ENCODE measurements around the gene HDGF. TPM values are rescaled to one million over a fixed set of nuclear protein-coding genes. Genes with fewer than 3 reads are reported as not detected.

The HDGF gene
- total and polyA plus RNA-seq, 2 donors (not counting 3 experiments of a cell fraction or from before 2014, with no cell fraction given), result 95.1 to 298 TPM

DNA sequence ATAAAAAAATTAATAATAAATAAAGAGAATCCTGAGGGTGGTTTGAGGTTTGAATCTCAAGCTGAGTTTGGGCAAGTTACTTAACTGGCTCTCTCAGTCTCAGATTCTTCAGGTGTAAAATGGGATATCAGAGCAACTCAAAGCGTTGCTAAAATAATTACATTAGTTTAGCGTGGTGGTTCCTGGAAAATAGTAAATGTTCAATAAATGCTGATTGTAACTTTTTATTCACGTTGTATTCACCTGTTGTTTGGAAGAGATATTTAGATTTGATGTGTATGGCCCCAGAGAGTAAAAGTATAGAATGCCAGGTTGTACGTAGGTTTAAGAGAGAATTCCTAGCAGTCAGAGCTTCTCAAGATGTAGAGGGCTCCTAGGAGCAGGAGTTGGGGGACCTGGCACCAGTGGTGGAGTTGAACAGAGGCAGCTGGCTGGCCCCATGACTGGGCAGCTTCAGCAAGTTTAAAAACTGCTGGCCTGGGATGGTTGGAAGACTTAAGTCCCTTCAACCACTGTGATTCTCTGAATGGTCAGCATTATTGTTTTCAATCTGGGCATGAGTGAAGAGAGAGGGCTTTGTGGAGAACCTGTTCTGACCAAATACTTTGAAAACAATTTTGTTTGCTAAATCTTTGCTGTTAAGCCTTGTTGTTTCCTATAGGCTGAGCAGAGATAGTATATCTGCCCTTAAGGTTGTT, 38.3 kb upstream of the HDGF start:
- dilution Hi-C loops (cut with MboI; ENCODE audit: extremely low pct_ligation_motif_present, low sequenced_read_pairs), result no loop called here
- Histone ChIP-seq H3K79me2 (ENCODE audit: control insufficient read depth, insufficient read depth, low read length) (peaks cover 6% of the 10 kb centered on the region), H3K4me1 (ENCODE audit: control insufficient read depth, extremely low read depth, insufficient read depth, low read length) (no peaks in the 10 kb centered on the region), H3K27me3 (ENCODE audit: control insufficient read depth in 2 of 2, insufficient read depth in 2 of 2, low read length in 2 of 2) (no peaks in the 10 kb centered on the region), H3K4me3 (replicated peaks in 1 of 3; ENCODE audit: insufficient read depth in 1 of 3, low read depth in 1 of 3, low read length in 3 of 3) (no peak overlapping the region), H2AFZ (ENCODE audit: low read depth, low read length) (no peak overlapping the region), H3K9me3 (replicated peaks; ENCODE audit: control insufficient read depth, insufficient read depth, low read length) (no peaks in the 10 kb centered on the region), H4K20me1 (replicated peaks; ENCODE audit: control insufficient read depth, extremely low read depth, insufficient read depth, low read length) (no peaks in the 10 kb centered on the region), H3K9me1 (replicated peaks; ENCODE audit: control insufficient read depth, extremely low read depth, insufficient read depth, low read length) (no peaks in the 10 kb centered on the region), H3K9ac (replicated peaks; ENCODE audit: extremely low read depth, insufficient read depth, low read length) (no peak overlapping the region), H3K27ac (ENCODE audit: insufficient read depth, low read depth, low read length) (no peak overlapping the region), H3K4me2 (ENCODE audit: insufficient read depth, low read length) (no peak overlapping the region), H3K36me3 (ENCODE audit: control insufficient read depth in 2 of 2, extremely low read depth in 1 of 2, insufficient read depth in 2 of 2, low read length in 2 of 2) (peaks cover 10 to 32% of the 10 kb centered on the region in 2 experiments)
- no peak for DNase-seq (ENCODE audit: low read depth, low spot score)
- ChIA-PET CTCF (interaction anchor here (1.3 to 5.4 kb wide), 2 partner anchors 63 to 81 kb away, joined by 3 to 26 read pairs; no protein-coding TSS in a partner anchor), POLR2A (no interaction called here)
- FAIRE-seq, result no peak
- TF ChIP-seq POLR2A (IDR thresholded peaks at IDR 0.05; ENCODE audit: low read depth, low read length), result no peak
- TF ChIP-seq FOS (IDR thresholded peaks at IDR 0.05; ENCODE audit: borderline replicate concordance, insufficient read depth, low read length), result no peak
- TF ChIP-seq, protein P1, sequence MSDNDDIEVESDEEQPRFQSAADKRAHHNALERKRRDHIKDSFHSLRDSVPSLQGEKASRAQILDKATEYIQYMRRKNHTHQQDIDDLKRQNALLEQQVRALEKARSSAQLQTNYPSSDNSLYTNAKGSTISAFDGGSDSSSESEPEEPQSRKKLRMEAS (IDR thresholded peaks at IDR 0.05; ENCODE audit: insufficient read depth, insufficient read length), result no peak
- TF ChIP-seq, protein P2, sequence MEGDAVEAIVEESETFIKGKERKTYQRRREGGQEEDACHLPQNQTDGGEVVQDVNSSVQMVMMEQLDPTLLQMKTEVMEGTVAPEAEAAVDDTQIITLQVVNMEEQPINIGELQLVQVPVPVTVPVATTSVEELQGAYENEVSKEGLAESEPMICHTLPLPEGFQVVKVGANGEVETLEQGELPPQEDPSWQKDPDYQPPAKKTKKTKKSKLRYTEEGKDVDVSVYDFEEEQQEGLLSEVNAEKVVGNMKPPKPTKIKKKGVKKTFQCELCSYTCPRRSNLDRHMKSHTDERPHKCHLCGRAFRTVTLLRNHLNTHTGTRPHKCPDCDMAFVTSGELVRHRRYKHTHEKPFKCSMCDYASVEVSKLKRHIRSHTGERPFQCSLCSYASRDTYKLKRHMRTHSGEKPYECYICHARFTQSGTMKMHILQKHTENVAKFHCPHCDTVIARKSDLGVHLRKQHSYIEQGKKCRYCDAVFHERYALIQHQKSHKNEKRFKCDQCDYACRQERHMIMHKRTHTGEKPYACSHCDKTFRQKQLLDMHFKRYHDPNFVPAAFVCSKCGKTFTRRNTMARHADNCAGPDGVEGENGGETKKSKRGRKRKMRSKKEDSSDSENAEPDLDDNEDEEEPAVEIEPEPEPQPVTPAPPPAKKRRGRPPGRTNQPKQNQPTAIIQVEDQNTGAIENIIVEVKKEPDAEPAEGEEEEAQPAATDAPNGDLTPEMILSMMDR (IDR thresholded peaks at IDR 0.05; ENCODE audit: extremely low read depth in 1 of 2, insufficient read depth in 1 of 2, low read depth in 1 of 2, low read length in 2 of 2), result no peak
- no peak for TF ChIP-seq POLR2AphosphoS5 (IDR thresholded peaks at IDR 0.05; ENCODE audit: insufficient read depth, low read depth, low read length)
- TF ChIP-seq EZH2 (IDR thresholded peaks at IDR 0.05; ENCODE audit: borderline replicate concordance, low read depth, low read length, severe bottlenecking), result no peak
- TF ChIP-seq JUN (IDR thresholded peaks at IDR 0.05; ENCODE audit: borderline replicate concordance, insufficient read depth, insufficient read length, low read depth), result no peak
- TF ChIP-seq GATA2 (IDR thresholded peaks at IDR 0.05; ENCODE audit: insufficient read depth, insufficient read length, low read depth, low read length), result no peak
- no peak for TF ChIP-seq MYC (IDR thresholded peaks at IDR 0.05; ENCODE audit: low read depth, low read length)
- BruUV-seq (replicated peaks), result no TSS peak
- intact Hi-C loops (cut with micrococcal nuclease), result no loop called here

Data from endothelial cell of umbilical vein (primary cell).